ENCODE results near the gene XRCC3. TPM values are rescaled to one million over a fixed set of nuclear protein-coding genes. Genes with fewer than 3 reads are reported as not detected.

Gene XRCC3
- total RNA-seq, 1 donor from 2014 or later: 10.2 TPM

DNA sequence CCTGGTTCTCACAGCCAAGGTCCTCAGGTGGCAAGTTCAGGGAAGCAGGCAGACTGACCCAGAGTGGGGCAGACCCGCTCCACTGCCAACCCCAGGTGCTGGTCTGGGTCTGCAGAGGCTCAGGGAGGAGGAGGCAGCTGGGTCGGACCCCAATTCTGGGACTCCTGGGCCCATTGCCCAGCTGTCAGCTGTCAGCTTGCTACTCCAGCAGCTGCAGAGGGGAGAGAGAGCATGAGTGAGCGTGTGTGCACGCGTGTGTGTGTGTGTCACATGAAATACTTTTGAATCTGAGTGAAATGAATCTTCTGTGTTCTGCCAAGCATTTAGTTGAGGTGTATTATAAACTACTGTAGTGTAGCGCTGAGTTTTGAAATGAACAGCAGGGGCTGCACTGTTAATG, 30.8 kb downstream of the XRCC3 start:
- H3K9me3 Mint-ChIP-seq (ENCODE audit: unreplicated experiment): no peaks in the 10 kb centered on the region
- peaks cover under 1% of the 10 kb centered on the region for H3K27me3 Mint-ChIP-seq (ENCODE audit: unreplicated experiment)
- H3K4me1 Mint-ChIP-seq (ENCODE audit: unreplicated experiment): no peaks in the 10 kb centered on the region
- no peak overlapping the region for H3K27ac Mint-ChIP-seq (ENCODE audit: unreplicated experiment)
- TF ChIP-seq, protein P1, sequence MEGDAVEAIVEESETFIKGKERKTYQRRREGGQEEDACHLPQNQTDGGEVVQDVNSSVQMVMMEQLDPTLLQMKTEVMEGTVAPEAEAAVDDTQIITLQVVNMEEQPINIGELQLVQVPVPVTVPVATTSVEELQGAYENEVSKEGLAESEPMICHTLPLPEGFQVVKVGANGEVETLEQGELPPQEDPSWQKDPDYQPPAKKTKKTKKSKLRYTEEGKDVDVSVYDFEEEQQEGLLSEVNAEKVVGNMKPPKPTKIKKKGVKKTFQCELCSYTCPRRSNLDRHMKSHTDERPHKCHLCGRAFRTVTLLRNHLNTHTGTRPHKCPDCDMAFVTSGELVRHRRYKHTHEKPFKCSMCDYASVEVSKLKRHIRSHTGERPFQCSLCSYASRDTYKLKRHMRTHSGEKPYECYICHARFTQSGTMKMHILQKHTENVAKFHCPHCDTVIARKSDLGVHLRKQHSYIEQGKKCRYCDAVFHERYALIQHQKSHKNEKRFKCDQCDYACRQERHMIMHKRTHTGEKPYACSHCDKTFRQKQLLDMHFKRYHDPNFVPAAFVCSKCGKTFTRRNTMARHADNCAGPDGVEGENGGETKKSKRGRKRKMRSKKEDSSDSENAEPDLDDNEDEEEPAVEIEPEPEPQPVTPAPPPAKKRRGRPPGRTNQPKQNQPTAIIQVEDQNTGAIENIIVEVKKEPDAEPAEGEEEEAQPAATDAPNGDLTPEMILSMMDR (IDR thresholded peaks at IDR 0.05; ENCODE audit: unreplicated experiment): no peak
- H3K4me3 Mint-ChIP-seq (ENCODE audit: unreplicated experiment): no peak overlapping the region
- peaks cover 35% of the 10 kb centered on the region for H3K36me3 Mint-ChIP-seq (ENCODE audit: low read depth, unreplicated experiment)
- no peak for DNase-seq (ENCODE audit: low spot score)

DNA sequence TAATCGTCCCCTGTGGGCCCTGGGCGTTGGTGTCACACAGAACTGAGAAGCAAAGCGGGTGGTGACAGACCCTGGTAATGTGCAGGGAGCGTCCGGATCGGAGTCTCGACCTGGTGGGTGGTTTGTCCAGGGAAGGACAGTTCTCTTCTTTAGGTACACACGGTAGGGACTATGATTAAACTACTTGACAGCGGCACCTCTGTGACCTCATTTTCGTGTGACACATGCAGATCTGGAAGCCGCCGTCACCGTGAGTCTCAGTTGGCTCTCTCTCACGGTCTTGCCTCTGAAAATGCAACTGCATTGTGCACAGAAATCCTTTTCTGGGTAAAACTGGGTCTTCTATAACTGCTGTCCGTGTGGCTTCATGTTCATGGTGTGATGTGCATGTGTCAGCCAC, 32.1 kb downstream of the XRCC3 start:
- H3K4me3 Mint-ChIP-seq (ENCODE audit: unreplicated experiment): no peak overlapping the region
- DNase-seq (ENCODE audit: low spot score): no peak
- no peaks in the 10 kb centered on the region for H3K9me3 Mint-ChIP-seq (ENCODE audit: unreplicated experiment)
- TF ChIP-seq, protein P1 (IDR thresholded peaks at IDR 0.05; ENCODE audit: unreplicated experiment): no peak
- no peaks in the 10 kb centered on the region for H3K27me3 Mint-ChIP-seq (ENCODE audit: unreplicated experiment)
- no peaks in the 10 kb centered on the region for H3K4me1 Mint-ChIP-seq (ENCODE audit: unreplicated experiment)
- H3K36me3 Mint-ChIP-seq (ENCODE audit: low read depth, unreplicated experiment): peaks cover 35% of the 10 kb centered on the region
- no peak overlapping the region for H3K27ac Mint-ChIP-seq (ENCODE audit: unreplicated experiment)

DNA sequence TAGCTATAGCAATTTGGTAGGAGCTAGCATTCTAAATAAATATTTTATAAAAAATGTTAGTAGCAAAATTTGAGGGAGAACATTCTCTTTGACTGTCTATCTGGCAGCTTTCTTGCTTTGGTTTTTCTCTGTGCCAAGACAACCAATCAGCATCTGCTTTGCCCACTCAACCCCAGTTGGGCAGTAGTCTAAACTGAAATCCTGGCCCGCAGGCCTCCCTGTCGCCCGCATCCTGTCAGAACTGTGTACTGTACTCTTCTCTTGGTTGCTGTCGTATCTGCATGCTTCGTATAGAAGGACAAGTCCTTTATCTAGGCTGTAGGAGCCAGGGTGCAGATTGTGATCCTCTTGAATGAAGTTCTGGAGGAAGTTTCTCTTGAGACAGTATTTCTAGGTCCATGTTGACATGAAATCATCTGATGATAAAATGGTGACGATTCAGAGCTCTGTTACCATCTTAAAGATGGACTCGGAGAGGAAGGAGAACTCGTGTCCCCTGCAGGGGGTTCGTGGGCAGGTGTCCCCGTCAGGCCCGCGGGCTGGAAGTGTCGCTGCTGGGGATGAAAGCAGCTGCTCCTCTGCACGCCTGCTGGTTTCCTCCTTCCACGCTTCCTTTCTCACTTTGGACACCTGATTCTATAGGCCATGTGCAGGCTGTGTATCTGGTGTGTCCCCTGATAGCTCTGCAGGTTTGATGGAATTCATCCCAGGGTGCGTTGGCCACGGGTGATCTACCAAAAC, 34.6 kb downstream of the XRCC3 start:
- H3K27ac Mint-ChIP-seq (ENCODE audit: unreplicated experiment): no peak overlapping the region
- no peak overlapping the region for H3K4me3 Mint-ChIP-seq (ENCODE audit: unreplicated experiment)
- peaks cover 41% of the 10 kb centered on the region for H3K36me3 Mint-ChIP-seq (ENCODE audit: low read depth, unreplicated experiment)
- no peaks in the 10 kb centered on the region for H3K4me1 Mint-ChIP-seq (ENCODE audit: unreplicated experiment)
- TF ChIP-seq, protein P1 (IDR thresholded peaks at IDR 0.05; ENCODE audit: unreplicated experiment): no peak
- DNase-seq (ENCODE audit: low spot score): no peak
- H3K27me3 Mint-ChIP-seq (ENCODE audit: unreplicated experiment): no peaks in the 10 kb centered on the region
- no peaks in the 10 kb centered on the region for H3K9me3 Mint-ChIP-seq (ENCODE audit: unreplicated experiment)

DNA sequence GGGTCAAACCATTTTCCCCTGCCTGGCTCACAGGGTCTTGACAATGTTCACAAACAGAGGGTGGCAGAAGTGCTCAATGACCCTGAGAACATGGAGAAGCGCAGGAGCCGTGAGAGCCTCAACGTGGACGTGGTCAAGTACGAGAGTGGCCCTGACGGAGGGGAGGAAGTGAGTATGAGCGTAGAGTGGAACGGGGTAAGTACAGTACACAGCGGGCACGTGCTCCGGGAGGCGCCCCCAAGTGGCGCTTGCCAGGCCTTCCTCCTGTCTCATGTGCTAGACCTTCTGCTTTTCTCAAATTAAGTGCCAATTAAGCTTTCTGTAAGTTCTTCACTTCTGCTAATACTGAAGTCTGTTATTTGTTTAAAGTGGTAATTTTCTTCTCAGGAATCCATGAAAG, 35.9 kb downstream of the XRCC3 start:
- peak; percentile 37 for DNase-seq (ENCODE audit: low spot score)
- TF ChIP-seq, protein P1 (IDR thresholded peaks at IDR 0.05; ENCODE audit: unreplicated experiment): no peak
- Mint-ChIP-seq H3K4me3 (ENCODE audit: unreplicated experiment) (peak overlapping the region; percentile 23), H3K9me3 (ENCODE audit: unreplicated experiment) (no peaks in the 10 kb centered on the region), H3K27me3 (ENCODE audit: unreplicated experiment) (no peaks in the 10 kb centered on the region), H3K36me3 (ENCODE audit: low read depth, unreplicated experiment) (peaks cover 49% of the 10 kb centered on the region), H3K27ac (ENCODE audit: unreplicated experiment) (no peak overlapping the region), H3K4me1 (ENCODE audit: unreplicated experiment) (no peaks in the 10 kb centered on the region)

DNA sequence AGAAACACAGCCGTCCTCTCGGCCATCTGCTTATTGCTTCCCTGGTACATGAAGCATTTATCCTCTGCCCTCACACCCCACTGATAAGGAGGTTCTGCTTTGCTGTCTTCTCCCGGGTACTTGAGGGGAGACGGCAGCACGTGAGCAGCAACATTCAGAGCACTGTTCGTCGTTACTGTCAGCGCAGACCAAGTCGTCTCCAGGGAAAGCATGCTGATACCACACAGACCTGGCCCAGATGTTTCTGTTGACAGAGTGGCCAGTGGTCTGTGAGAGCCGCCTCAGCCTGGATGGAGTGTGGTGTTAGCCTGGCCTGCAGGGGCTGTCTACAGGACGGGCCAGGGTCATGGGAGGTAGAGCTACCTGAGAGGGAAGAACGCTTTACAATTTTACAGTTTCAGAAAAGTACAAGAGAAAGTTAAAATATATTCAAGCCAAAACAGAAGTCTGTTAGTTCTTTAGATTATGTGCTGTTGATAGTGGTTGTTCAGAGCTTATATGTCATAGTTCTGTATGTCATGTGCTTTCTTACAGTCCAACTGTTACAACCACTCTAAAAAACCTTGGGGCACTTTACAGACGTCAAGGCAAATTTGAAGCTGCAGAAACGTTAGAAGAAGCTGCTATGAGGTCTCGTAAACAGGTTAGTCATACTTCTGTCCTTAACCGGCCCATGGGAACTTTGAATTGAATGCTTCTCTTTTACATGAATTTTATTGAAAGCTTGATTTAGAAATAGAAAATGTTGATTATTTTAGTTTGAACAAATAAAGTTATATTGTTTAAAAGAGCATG, 38.2 kb downstream of the XRCC3 start:
- Mint-ChIP-seq H3K27ac (ENCODE audit: unreplicated experiment) (no peak overlapping the region), H3K36me3 (ENCODE audit: low read depth, unreplicated experiment) (peaks cover 49% of the 10 kb centered on the region), H3K4me3 (ENCODE audit: unreplicated experiment) (no peak overlapping the region), H3K9me3 (ENCODE audit: unreplicated experiment) (no peaks in the 10 kb centered on the region), H3K27me3 (ENCODE audit: unreplicated experiment) (no peaks in the 10 kb centered on the region), H3K4me1 (ENCODE audit: unreplicated experiment) (no peaks in the 10 kb centered on the region)
- no peak for DNase-seq (ENCODE audit: low spot score)
- TF ChIP-seq, protein P1 (IDR thresholded peaks at IDR 0.05; ENCODE audit: unreplicated experiment): no peak

All from endothelial cell (in vitro differentiated cells).